Fibroblast of the conjunctiva (primary cell): Measurements from ENCODE around the gene CTBP2.

Experiments
- DNase-seq: peaks from one replicate; pipeline ENCODE4 v3.0.0-alpha.2; 2010; ENCODE audit warnings: low read depth

Gene CTBP2

GRCh38 chr10:125024497-125025234 lies 135.7 kb downstream of the CTBP2 start:
- DNase-seq, result no peak

- DNase-seq, result no peak
Observed at GRCh38 chr10:125023862-125024496, 136.4 kb downstream of the CTBP2 start.

- no peak for DNase-seq
Observed at GRCh38 chr10:125023255-125023654, 137.1 kb downstream of the CTBP2 start.

DNA sequence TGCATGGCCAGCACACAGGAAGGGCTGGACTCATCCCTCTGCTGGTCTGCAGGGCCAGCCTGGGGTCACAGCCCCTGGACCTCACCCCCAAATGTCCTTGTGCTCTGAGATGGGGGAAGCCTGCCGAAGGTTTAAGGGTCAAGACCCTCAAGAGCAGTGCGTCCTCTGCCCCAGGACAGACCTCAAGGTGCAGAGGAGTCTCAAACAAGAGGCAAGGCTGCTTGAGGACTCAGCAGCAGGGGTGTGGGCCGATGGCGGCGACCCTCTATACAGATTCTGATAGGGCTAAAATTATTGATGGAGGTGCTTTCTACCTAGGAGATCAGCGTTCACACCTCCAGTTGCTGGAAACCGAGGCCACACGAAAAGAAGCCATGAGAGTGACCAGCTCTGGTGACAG lies 137.7 kb downstream of the CTBP2 start:
- no peak for DNase-seq

GRCh38 chr10:125021686-125022344 lies 138.5 kb downstream of the CTBP2 start:
- DNase-seq, result no peak

DNA sequence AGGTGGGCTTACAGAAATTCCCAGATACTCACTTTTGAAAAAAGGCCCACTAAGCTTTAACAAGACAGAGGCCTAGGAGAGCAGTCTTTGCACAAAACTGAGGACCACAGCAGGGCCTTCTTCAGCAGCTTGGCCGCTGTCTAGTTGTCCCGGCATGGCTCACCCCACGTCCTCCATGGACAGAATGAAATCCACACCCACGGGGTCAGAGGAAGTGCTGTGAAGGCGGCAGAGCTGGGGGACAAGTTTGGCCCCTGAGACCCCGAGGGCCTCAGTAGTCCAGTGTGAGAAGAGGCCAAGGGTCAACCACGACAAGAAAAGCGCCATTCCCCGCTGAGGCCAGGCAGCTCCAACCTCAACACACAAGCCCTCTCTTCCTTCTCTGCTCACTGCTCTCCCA lies 139.5 kb downstream of the CTBP2 start:
- DNase-seq, result no peak

- DNase-seq, result no peak
Observed at GRCh38 chr10:125020386-125020785, 140.0 kb downstream of the CTBP2 start.

- no peak for DNase-seq
Observed at GRCh38 chr10:125018576-125019143, 141.7 kb downstream of the CTBP2 start.

GRCh38 chr10:125017547-125018298 lies 142.6 kb downstream of the CTBP2 start:
- DNase-seq, result no peak

DNA sequence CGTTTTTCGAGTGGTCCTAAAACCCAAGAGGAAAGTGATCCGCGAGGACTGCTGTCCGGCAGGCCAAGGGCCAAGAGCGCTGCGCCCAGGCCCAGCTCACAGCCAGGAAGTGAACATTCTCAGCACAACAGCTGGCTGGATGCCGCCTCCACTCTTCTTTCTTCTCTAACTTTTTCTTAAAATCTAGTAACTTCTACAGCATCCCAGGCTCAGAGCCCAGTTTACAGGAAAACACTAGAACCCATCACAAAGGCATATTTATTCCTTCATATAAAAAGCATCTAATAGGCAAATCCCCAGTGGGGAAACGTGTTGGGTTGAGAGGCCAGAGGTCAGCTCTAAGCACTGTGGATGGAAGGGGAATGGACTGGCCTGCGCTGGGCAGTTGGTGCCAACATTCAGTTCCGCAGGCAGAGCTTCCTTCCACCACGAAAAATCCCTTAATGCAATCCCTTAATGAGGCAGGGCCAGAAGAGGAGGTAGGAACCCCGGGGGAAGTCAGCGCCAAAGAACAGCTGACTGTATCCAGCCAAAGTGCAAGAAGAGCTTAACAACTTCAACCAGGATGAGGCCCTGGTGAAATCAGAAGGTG lies 143.7 kb downstream of the CTBP2 start:
- no peak for DNase-seq

DNA sequence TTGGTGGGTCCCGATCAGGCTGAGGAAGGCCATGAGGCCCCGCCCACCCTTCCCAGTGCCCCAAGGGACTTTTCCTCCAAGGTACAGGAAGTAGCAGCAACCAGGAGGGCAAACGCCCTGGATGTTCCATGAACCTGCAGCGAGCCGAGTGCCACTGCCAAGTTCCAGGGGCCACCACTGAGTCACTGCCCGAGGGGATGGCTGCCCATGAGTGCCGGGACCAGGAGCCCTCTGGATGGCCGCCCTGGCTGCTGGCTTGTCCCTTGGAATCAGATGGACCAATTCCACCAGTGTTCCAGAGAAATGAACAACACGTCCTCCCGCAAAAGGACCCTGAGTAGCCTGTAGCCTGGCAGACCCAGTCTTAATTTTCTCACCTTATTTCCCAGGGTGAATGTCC lies 144.2 kb downstream of the CTBP2 start:
- no peak for DNase-seq

- no peak for DNase-seq
Observed at GRCh38 chr10:125015356-125015944, 144.9 kb downstream of the CTBP2 start.

GRCh38 chr10:125014836-125015355 lies 145.5 kb downstream of the CTBP2 start:
- no peak for DNase-seq

DNA sequence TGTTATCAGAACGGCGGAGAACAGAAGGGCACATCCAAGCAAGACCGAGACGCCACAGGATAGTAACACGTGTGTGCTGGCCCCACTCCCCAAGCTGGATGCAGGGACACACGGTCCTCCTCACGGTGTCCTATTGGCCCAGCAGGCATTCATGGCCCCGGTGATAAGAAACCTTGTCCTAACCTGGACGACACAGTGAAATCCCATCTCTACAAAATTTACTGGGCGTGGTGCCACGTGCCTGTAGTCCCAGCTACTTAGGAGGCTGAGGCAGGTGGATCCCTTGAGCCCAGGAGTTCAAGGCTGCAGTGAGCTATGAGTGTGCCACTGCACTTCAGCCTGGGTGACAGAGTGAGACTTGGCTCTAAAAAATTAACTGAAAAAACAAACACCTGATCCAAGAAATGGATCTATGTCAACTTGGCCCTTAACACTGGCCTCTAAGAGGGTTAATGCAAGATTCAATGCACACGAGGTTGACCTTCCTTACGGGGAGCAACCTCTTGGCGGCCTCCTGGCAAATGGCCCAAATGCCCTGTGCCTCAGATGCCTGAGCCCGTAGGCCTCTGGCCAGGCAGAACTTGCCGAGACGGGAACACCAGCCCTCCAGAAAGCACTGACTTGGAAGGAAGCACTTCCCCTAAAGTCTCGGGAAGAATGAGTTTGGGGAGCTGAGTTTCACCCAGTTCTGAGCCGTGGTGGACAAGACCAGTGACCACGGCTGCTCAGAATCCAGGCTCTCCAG lies 146.1 kb downstream of the CTBP2 start:
- DNase-seq, result no peak

GRCh38 chr10:125013529-125013872 lies 146.9 kb downstream of the CTBP2 start:
- no peak for DNase-seq

- DNase-seq, result no peak
Observed at GRCh38 chr10:125012851-125013528, 147.4 kb downstream of the CTBP2 start.

- DNase-seq, result no peak
Observed at GRCh38 chr10:125011926-125012705, 148.2 kb downstream of the CTBP2 start.

DNA sequence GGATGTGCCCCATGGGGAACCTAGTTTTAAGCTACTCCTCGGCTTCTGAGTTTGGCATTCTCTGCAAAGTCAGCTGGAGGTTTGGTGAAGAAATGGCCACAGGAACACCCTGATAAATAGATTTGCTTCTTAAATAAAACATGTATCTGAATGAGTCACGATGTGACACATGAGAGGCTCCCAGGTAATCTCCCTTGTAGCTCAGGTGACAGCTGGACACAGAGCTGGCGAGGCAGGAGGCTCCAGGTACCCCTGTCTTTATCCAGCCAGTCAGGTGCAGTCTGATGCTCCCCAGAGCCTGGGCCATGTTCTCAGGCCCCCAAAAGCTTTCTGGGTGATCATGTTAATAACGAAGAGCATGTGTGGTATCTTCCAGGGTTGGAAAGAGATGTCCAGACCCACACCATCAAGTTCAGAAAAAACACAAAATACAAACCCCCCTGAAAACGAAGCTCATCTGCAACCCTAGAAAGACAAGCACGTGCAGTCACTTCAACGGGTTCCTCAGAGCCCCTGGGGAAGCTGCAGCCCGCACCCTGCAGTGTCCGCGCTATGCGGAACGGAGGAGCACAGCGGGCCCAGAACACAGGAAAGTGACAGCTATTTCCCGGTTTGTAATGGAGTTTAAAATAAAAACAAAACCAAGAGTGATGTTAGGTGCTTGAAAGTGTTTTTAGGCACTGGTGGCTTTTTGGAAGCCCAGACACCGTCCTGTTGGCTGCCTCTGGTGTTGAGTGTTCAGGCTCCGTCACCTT lies 149.0 kb downstream of the CTBP2 start:
- DNase-seq, result no peak
